PC-9 (cell line): ENCODE measurements around the gene TUBG1. TPM values are rescaled to one million over a fixed set of nuclear protein-coding genes. Genes with fewer than 3 reads are reported as not detected.
A peak's percentile ranks its signal among the peaks of the same experiment; 100 is the strongest.
"Not testable (repeated sequence)": the region's sequence is repeated elsewhere in the genome, so short reads cannot be mapped to it uniquely, and the experiment has no call there.

ENCODE experiments used
- BruUV-seq: library from RNA; stranded (reverse); fragments of 400-500 nt; replicated peaks from 2 replicates; lab custom pipeline; 2021; lab: Mats Ljungman, UMichigan
- CTCF ChIA-PET: fragments of 300-600 bp; sonication (Branson Sonifier 250); formaldehyde crosslinking; loops from one replicate; lab custom pipeline; 2022; ENCODE audit warnings: antibody characterized with exemption; lab: Charles Lee
- POLR2A ChIA-PET: fragments of 300-600 bp; sonication (Branson Sonifier 250); formaldehyde crosslinking; loops from one replicate; lab custom pipeline; 2022; ENCODE audit warnings: antibody characterized with exemption; ENCODE audit not compliant: unreplicated experiment; lab: Charles Lee
- DNase-seq, 2 experiments: peaks; one replicate each; pipeline versions ENCODE4 v3.0.0 to v3.0.0-alpha.2; 2015 to 2022; ENCODE audit warnings: mixed read lengths in 1 of 2
- H2AFZ ChIP-seq: fragments of 200-600 bp; sonication (generic); 2 replicates; pipeline ENCODE4 v1.8.1; 2017; ENCODE audit warnings: antibody characterized with exemption
- H3F3A ChIP-seq: fragments of 200-600 bp; sonication (generic); 2 replicates; pipeline ENCODE4 v1.8.1; 2017; ENCODE audit warnings: antibody characterized with exemption, mild to moderate bottlenecking, low read depth; ENCODE audit not compliant: insufficient read depth
- H3K27ac ChIP-seq: fragments of 200-600 bp; sonication (generic); 2 replicates; pipeline ENCODE4 v1.6.1; 2016; ENCODE audit warnings: mixed run types
- H3K27me3 ChIP-seq: fragments of 200-600 bp; sonication (generic); 2 replicates; pipeline ENCODE4 v1.6.1; 2016; ENCODE audit warnings: low read depth, mixed run types; ENCODE audit not compliant: insufficient read depth
- H3K36me3 ChIP-seq: fragments of 200-600 bp; sonication (generic); 2 replicates; pipeline ENCODE4 v1.6.1; 2016; ENCODE audit warnings: low read depth, mixed run types
- H3K4me1 ChIP-seq: fragments of 200-600 bp; sonication (generic); replicated peaks from 2 replicates; pipeline ENCODE4 v1.6.1; 2016; ENCODE audit warnings: mixed run types; ENCODE audit not compliant: insufficient read depth
- H3K4me2 ChIP-seq: fragments of 200-600 bp; sonication (generic); 2 replicates; pipeline ENCODE4 v1.6.1; 2017; ENCODE audit warnings: mixed run types
- H3K4me3 ChIP-seq: fragments of 200-600 bp; sonication (generic); 2 replicates; pipeline ENCODE4 v1.6.1; 2016; ENCODE audit warnings: mixed run types
- H3K79me2 ChIP-seq: fragments of 200-600 bp; sonication (generic); 2 replicates; pipeline ENCODE4 v1.6.1; 2017; ENCODE audit warnings: low read depth, mixed run types
- H3K9me2 ChIP-seq: fragments of 200-600 bp; sonication (generic); 2 replicates; pipeline ENCODE4 v1.8.1; 2017; ENCODE audit warnings: mild to moderate bottlenecking; ENCODE audit not compliant: insufficient read depth
- H3K9me3 ChIP-seq: fragments of 200-600 bp; sonication (generic); 2 replicates; pipeline ENCODE4 v1.8.1; 2016; ENCODE audit warnings: low read depth; ENCODE audit not compliant: insufficient read depth
- H4K20me1 ChIP-seq: fragments of 200-600 bp; sonication (generic); 2 replicates; pipeline ENCODE4 v1.8.1; 2017; ENCODE audit not compliant: insufficient read depth
- EZH2 ChIP-seq: fragments of 200-600 bp; sonication (generic); IDR thresholded peaks from 2 replicates; pipeline ENCODE4 v1.8.0; 2017; ENCODE audit warnings: antibody characterized with exemption, low read depth
- intact Hi-C: fragments of 100-400 bp; cut with micrococcal nuclease; formaldehyde crosslinking; loops from one replicate; pipeline ENCODE4 v1.10.0; 2022; ENCODE audit not compliant: unreplicated experiment
- total RNA-seq: library from RNA; stranded (reverse); gene quantifications from 2 replicates; pipeline ENCODE4 v1.2.3, GENCODE V29; 2021
- TF ChIP-seq, protein P1 (sequence below): fragments of 200-600 bp; sonication (generic); conservative IDR thresholded peaks from 2 replicates; pipeline ENCODE4 v1.6.1; 2017; ENCODE audit warnings: mixed run types, antibody characterized with exemption, mild to moderate bottlenecking, moderate library complexity

Gene TUBG1
- total RNA-seq, 1 experiment from 2014 or later, result 85.6 TPM

DNA sequence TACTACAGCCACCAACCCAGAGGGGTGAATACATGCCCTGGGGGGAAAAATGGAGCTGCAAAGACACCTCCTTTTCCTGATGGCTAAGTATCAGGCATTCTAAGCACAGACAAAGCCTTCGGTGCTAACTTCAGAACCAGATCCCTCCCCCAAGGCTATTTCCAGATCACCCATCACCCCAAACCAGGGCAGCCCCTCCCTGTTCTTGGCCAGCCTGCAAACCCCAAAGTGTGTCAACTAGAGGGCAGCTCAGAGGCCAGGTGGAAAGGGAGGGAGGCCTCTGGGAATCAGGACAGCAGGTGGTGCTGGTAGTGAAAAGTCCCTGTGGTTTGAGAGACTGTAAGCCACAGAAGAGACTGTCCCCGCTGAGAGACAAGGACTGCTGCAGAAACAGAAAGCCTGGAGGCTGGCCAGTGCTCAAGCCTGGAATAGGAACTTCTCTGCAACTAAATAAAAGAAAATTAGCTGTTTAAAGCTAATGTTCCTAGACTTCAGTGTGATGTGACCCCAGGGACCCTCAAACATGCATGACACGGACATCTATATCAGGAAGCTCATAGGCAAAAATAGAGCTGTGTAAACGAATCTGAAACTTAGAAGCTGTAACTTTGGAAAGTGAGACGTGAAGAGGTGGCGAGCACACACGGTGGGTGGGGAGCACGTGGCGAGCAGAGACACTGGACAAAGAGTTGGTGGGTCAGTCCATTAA, 9.1 kb downstream of the TUBG1 start:
- DNase-seq, result peak; percentile 79
- ChIA-PET CTCF (interaction anchor here (0.6 to 1.8 kb wide), 8 partner anchors 28 to 831 kb away, joined by 3 to 8 read pairs (median 4); partner anchors contain the start of genes PLEKHH3 and PSMC3IP), POLR2A (interaction anchor here (0.5 to 1.3 kb wide), 7 partner anchors 9 to 1743 kb away, joined by 3 to 19 read pairs (median 6); partner anchors contain the start of genes ODAD4, RETREG3 and TUBG1)
- H3K4me1 ChIP-seq, result peaks cover 27% of the 10 kb centered on the region
- H3K36me3 ChIP-seq, result no peaks in the 10 kb centered on the region
- H2AFZ ChIP-seq, result no peak overlapping the region
- H4K20me1 ChIP-seq, result no peaks in the 10 kb centered on the region; the same call in 1 of the 2 replicates
- H3K79me2 ChIP-seq, result no peaks in the 10 kb centered on the region
- H3K27ac ChIP-seq, result 0 out of 2 replicates have a peak overlapping the region, but pooled peaks have one; percentile 24
- H3K27me3 ChIP-seq, result no peaks in the 10 kb centered on the region
- no peak for TF ChIP-seq EZH2
- TF ChIP-seq, protein P1, sequence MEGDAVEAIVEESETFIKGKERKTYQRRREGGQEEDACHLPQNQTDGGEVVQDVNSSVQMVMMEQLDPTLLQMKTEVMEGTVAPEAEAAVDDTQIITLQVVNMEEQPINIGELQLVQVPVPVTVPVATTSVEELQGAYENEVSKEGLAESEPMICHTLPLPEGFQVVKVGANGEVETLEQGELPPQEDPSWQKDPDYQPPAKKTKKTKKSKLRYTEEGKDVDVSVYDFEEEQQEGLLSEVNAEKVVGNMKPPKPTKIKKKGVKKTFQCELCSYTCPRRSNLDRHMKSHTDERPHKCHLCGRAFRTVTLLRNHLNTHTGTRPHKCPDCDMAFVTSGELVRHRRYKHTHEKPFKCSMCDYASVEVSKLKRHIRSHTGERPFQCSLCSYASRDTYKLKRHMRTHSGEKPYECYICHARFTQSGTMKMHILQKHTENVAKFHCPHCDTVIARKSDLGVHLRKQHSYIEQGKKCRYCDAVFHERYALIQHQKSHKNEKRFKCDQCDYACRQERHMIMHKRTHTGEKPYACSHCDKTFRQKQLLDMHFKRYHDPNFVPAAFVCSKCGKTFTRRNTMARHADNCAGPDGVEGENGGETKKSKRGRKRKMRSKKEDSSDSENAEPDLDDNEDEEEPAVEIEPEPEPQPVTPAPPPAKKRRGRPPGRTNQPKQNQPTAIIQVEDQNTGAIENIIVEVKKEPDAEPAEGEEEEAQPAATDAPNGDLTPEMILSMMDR, result peak; percentile 59; the same call in 1 of the 2 replicates
- no peaks in the 10 kb centered on the region for H3K9me3 ChIP-seq
- H3K4me2 ChIP-seq, result peak overlapping the region; percentile 48
- intact Hi-C loops, result loop anchor here (1.0 to 2.0 kb wide), 2 partner anchors 48 to 61 kb away; no protein-coding TSS in a partner anchor
- H3F3A ChIP-seq, result peaks cover 43% of the 10 kb centered on the region
- BruUV-seq, result no TSS peak
- no peaks in the 10 kb centered on the region for H3K9me2 ChIP-seq
- no peak overlapping the region for H3K4me3 ChIP-seq

DNA sequence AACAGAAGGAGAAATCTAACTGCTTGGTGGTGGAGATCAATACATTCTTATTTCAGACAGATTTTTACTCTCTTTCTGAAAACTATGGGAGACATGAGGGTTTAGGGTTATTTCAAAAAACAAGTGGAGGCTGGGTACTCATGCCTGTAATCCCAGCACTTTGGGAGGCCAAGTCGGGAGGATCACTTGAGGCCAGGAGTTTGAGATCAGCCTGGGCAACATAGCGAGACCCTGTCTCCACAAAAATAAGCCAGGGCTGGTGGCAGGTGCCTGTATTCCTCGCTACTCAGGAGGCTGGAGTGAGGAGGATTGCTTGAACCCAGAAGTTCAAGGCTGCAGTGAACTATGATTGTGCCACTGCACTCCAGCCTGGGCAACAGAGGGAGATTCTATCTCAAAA, 12.5 kb downstream of the TUBG1 start:
- CTCF ChIA-PET, result interaction anchor here (0.6 kb wide), 1 partner anchor 47 kb away, joined by 3 read pairs; no protein-coding TSS in a partner anchor
- H3K27ac ChIP-seq, POLR2A ChIA-PET, BruUV-seq, H3K9me3 ChIP-seq, H3K9me2 ChIP-seq, H4K20me1 ChIP-seq, DNase-seq, H3K79me2 ChIP-seq, H3K4me3 ChIP-seq, H3K4me2 ChIP-seq, H3K27me3 ChIP-seq, H3K36me3 ChIP-seq, H2AFZ ChIP-seq: not testable (repeated sequence)
- H3F3A ChIP-seq, result peaks cover 47% of the 10 kb centered on the region
- intact Hi-C loops, result loop anchor here (5.0 kb wide), 1 partner anchor 35 kb away; the partner anchor contains the start of gene TUBG2
- H3K4me1 ChIP-seq, result peaks cover 39% of the 10 kb centered on the region

DNA sequence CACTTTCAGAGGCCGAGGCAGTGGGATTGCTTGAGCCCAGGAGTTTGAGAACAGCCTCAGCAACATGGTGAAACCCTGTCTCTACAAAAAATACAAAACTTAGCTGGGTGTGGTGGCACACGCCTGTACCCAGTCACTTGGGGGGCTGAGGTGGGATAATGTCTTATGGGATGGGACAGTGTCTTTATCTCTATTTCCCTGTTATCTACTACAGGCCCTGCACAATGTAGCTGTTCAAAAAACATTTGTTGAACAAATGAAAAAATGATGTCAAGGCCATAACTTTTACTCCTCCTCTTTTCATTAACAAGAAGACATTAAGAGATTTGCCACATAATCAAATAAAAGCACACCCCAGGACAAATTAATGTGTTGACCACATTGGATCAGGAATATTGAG, 13.8 kb downstream of the TUBG1 start:
- POLR2A ChIA-PET, result interaction anchor here (0.6 kb wide), 1 partner anchor 289 kb away, joined by 13 read pairs; no protein-coding TSS in a partner anchor
- CTCF ChIA-PET, result interaction anchor here (0.6 kb wide), 1 partner anchor 193 kb away, joined by 3 read pairs; no protein-coding TSS in a partner anchor
- intact Hi-C loops, result loop anchor here (5.0 kb wide), 1 partner anchor 34 kb away; the partner anchor contains the start of gene TUBG2

More for the DNA sequence above, 13.8 kb downstream of the TUBG1 start:
- H3K27ac ChIP-seq, result 0 out of 2 replicates have a peak overlapping the region, but pooled peaks have one; percentile 24
- no peaks in the 10 kb centered on the region for H4K20me1 ChIP-seq
- H3K4me3 ChIP-seq, result no peak overlapping the region
- H3K9me3 ChIP-seq, result no peaks in the 10 kb centered on the region
- no peak overlapping the region for H2AFZ ChIP-seq
- BruUV-seq, result no TSS peak
- H3K4me2 ChIP-seq, result no peak overlapping the region
- H3K79me2 ChIP-seq, result no peaks in the 10 kb centered on the region
- DNase-seq, result no peak
- peaks cover 34% of the 10 kb centered on the region for H3F3A ChIP-seq
- H3K4me1 ChIP-seq, result peaks cover 29% of the 10 kb centered on the region
- no peaks in the 10 kb centered on the region for H3K27me3 ChIP-seq
- H3K36me3 ChIP-seq, result no peaks in the 10 kb centered on the region
- no peak for TF ChIP-seq EZH2
- TF ChIP-seq, protein P1, result no peak
- H3K9me2 ChIP-seq, result no peaks in the 10 kb centered on the region
